Superior temporal gyrus (tissue), 1 donor: ENCODE results near the gene LRRC55.

Experiments
- DNase-seq: peaks from one replicate; pipeline ENCODE4 v3.0.0-alpha.2; 2016; ENCODE audit errors: extremely low spot score

LRRC55 gene

GRCh38 chr11:57235761-57236703 is 54.3 kb downstream of the LRRC55 start:
- no peak for DNase-seq

- no peak for DNase-seq
These were observed 55.5 kb downstream of the LRRC55 start, which contains the start of gene APLNR for GRCh38 chr11:57237204-57237681. TSS of gene APLNR (minus strand) at chr11:57237250. CDS start at chr11:57237004, 246 bp downstream.

DNA sequence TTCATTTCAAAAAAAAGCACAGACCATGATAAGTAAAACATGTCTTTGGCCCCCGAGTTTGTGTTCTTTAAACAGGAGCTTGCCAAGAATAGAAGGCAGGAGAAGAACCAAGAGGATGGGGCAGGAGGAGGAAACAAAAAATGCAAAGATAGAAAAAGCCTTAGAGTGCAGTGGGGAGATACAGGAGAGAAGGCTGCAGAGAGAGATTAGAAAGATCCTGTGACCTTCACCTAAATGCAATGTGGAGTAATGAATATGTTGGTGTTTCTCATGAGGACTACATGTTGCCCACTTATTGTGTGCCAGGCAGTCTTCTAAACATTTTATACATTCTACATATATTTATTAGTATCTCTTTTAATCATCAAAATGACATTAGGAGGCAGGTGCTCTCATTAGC is 57.6 kb downstream of the LRRC55 start:
- DNase-seq = no peak

DNA sequence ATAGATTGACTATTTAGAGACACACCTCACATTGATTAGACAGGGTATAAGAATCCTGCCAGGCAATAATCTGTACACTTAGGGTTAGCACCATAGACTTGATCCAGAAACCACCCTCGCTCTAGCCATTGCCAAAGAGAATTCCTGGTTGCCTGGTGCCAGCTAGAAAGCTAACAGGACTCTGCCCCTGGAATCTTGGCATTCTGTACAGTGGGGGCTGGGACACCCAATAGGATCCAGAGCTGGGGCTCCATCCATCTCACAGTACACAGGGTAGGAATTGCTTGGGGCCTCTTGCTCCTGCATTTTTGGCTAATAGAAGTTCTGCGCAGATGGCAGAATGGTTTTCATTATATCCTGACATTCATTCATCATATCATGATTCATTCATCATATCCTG is 58.3 kb downstream of the LRRC55 start:
- no peak for DNase-seq

DNA sequence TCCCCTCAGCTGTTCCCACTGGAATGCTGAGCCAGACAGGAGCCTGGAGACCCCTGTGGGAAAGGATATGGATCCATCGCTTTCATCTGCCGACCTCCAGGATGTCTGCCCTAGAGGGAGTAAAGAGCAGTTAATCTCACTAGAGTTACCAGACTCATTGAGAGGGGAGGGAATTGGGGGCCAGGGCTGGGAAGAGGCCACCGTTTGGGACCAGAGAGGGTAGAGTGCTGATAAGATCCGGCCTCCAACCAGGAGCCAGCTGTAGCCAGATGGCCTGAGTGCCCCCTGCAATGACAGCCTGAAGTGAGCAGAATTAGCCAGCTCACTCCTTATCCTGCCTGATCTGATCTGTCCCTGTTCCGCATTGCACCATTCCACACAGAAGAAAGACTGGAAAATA is 59.0 kb downstream of the LRRC55 start:
- no peak for DNase-seq
